Measurements from ENCODE around the gene RASAL2. TPM values are rescaled to one million over a fixed set of nuclear protein-coding genes. Genes with fewer than 3 reads are reported as not detected.

The RASAL2 gene
- total RNA-seq, 1 donor from 2014 or later, result 18.3 TPM

DNA sequence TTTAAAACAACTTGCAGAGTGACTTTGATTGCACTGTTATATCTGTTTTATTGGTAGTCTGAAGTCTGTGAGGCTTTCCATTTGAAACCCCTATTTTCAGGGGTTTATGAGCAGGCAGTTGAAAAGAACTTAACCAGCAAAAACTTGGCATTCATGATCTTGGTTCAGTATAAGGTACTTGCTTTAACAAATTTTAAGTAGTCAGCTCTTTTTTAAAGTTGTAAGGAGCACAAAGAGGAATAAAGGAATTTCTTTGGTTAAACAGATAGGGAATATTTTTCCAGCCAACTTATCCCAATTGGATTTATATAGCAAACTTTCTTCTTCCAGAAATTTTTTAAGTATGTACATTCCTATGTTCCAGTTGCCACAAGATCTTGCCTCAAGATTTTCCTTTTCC, 138.2 kb downstream of the RASAL2 start:
- no peaks in the 10 kb centered on the region for H3K9me3 Mint-ChIP-seq

DNA sequence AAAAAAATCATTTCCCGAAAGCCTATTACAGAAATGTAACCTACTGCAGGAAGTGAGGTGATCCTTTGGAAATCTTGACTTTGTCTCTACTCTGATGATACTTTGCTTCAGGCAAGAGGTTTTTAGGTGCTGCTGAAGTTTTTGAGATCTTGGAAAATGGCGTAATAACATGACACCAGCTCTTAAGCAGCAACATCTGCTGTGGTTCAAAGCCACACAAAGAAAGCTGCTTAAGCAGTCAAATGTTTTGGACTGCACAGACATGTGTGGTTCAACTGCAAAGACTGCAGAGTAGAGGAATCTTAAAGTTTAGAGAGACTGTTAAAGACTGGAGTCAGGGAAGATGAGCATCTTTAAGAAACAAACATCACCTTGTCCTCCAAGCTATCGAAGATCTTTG, 139.0 kb downstream of the RASAL2 start:
- no peaks in the 10 kb centered on the region for H4K20me1 ChIP-seq (ENCODE audit: low read depth)
- no peak overlapping the region for H3K4me2 ChIP-seq
- Mint-ChIP-seq H3K4me1 (no peaks in the 10 kb centered on the region), H3K9me3 (no peaks in the 10 kb centered on the region), H3K4me3 (no peak overlapping the region), H3K36me3 (no peaks in the 10 kb centered on the region), H3K27ac (no peak overlapping the region), H3K27me3 (ENCODE audit: insufficient read depth, low read depth) (no peaks in the 10 kb centered on the region)
- no peak for DNase-seq (ENCODE audit: low spot score)
- no peak for TF ChIP-seq EZH2phosphoT487 (IDR thresholded peaks at IDR 0.05)
- TF ChIP-seq, protein P1, sequence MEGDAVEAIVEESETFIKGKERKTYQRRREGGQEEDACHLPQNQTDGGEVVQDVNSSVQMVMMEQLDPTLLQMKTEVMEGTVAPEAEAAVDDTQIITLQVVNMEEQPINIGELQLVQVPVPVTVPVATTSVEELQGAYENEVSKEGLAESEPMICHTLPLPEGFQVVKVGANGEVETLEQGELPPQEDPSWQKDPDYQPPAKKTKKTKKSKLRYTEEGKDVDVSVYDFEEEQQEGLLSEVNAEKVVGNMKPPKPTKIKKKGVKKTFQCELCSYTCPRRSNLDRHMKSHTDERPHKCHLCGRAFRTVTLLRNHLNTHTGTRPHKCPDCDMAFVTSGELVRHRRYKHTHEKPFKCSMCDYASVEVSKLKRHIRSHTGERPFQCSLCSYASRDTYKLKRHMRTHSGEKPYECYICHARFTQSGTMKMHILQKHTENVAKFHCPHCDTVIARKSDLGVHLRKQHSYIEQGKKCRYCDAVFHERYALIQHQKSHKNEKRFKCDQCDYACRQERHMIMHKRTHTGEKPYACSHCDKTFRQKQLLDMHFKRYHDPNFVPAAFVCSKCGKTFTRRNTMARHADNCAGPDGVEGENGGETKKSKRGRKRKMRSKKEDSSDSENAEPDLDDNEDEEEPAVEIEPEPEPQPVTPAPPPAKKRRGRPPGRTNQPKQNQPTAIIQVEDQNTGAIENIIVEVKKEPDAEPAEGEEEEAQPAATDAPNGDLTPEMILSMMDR (IDR thresholded peaks at IDR 0.05), result no peak
- TF ChIP-seq EZH2 (IDR thresholded peaks at IDR 0.05), result no peak
- H3F3A ChIP-seq (ENCODE audit: low read depth), result no peaks in the 10 kb centered on the region
- H3K27me3 ChIP-seq, result no peaks in the 10 kb centered on the region
- H3K4me1 ChIP-seq, result no peaks in the 10 kb centered on the region
- no peak overlapping the region for H2AFZ ChIP-seq (replicated peaks)
- no peaks in the 10 kb centered on the region for H3K36me3 ChIP-seq
- H3K9me3 ChIP-seq (ENCODE audit: low read depth), result no peaks in the 10 kb centered on the region
- H3K27ac ChIP-seq, result no peak overlapping the region
- no peak overlapping the region for H3K4me3 ChIP-seq
- H3K79me2 ChIP-seq (ENCODE audit: low read depth), result peaks cover 4% of the 10 kb centered on the region
- H3K9ac ChIP-seq, result no peak overlapping the region

More for the DNA sequence above, 138.2 kb downstream of the RASAL2 start:
- no peaks in the 10 kb centered on the region for H3K27me3 Mint-ChIP-seq (ENCODE audit: insufficient read depth, low read depth)
- H3K4me2 ChIP-seq, result no peak overlapping the region
- no peaks in the 10 kb centered on the region for H4K20me1 ChIP-seq (ENCODE audit: low read depth)
- H3F3A ChIP-seq (ENCODE audit: low read depth), result no peaks in the 10 kb centered on the region
- no peaks in the 10 kb centered on the region for H3K4me1 Mint-ChIP-seq
- H3K9ac ChIP-seq, result no peak overlapping the region
- H3K4me3 Mint-ChIP-seq, result no peak overlapping the region
- H2AFZ ChIP-seq (replicated peaks), result no peak overlapping the region
- H3K4me3 ChIP-seq, result no peak overlapping the region
- no peak for DNase-seq (ENCODE audit: low spot score)
- H3K27ac Mint-ChIP-seq, result no peak overlapping the region
- TF ChIP-seq, protein P1 (IDR thresholded peaks at IDR 0.05), result no peak
- no peak for TF ChIP-seq EZH2 (IDR thresholded peaks at IDR 0.05)
- no peak for TF ChIP-seq EZH2phosphoT487 (IDR thresholded peaks at IDR 0.05)
- H3K79me2 ChIP-seq (ENCODE audit: low read depth), result peaks cover 8% of the 10 kb centered on the region
- no peaks in the 10 kb centered on the region for H3K4me1 ChIP-seq
- no peaks in the 10 kb centered on the region for H3K36me3 Mint-ChIP-seq
- H3K36me3 ChIP-seq, result no peaks in the 10 kb centered on the region
- H3K27ac ChIP-seq, result no peak overlapping the region
- no peaks in the 10 kb centered on the region for H3K9me3 ChIP-seq (ENCODE audit: low read depth)
- H3K27me3 ChIP-seq, result no peaks in the 10 kb centered on the region

DNA sequence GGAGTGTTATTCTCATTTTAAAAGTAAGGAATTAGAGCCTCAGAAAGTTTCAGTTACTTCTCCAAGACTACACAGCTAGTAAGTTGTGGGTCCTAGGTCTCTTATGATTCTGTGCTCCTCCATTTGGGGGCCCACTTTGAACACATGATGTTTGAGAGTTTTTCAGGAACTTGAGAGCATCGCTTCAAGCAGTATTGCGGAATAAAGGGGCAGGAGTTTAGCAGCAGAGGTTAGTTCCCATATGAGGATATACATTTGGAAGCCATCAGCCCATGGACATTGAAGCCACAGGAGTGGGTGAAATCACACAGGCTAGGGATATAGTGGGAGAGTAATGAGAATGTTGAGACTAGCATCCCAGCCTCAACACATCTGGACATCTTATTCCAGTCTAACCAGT, 143.2 kb downstream of the RASAL2 start:
- H3K27ac Mint-ChIP-seq, result no peak overlapping the region
- H3K9me3 Mint-ChIP-seq, result no peaks in the 10 kb centered on the region

More for the DNA sequence above, 143.2 kb downstream of the RASAL2 start:
- H3K36me3 ChIP-seq, result no peaks in the 10 kb centered on the region
- H3K79me2 ChIP-seq (ENCODE audit: low read depth), result no peaks in the 10 kb centered on the region
- no peaks in the 10 kb centered on the region for H3K4me1 ChIP-seq
- H3K4me3 Mint-ChIP-seq, result no peak overlapping the region
- H4K20me1 ChIP-seq (ENCODE audit: low read depth), result no peaks in the 10 kb centered on the region
- no peak overlapping the region for H3K4me3 ChIP-seq
- H3K27me3 Mint-ChIP-seq (ENCODE audit: insufficient read depth, low read depth), result no peaks in the 10 kb centered on the region
- no peak overlapping the region for H3K27ac ChIP-seq
- TF ChIP-seq EZH2phosphoT487 (IDR thresholded peaks at IDR 0.05), result no peak
- TF ChIP-seq EZH2 (IDR thresholded peaks at IDR 0.05), result no peak
- TF ChIP-seq, protein P1 (IDR thresholded peaks at IDR 0.05), result no peak
- H3K36me3 Mint-ChIP-seq, result no peaks in the 10 kb centered on the region
- no peaks in the 10 kb centered on the region for H3K9me3 ChIP-seq (ENCODE audit: low read depth)
- DNase-seq (ENCODE audit: low spot score), result no peak
- H3K27me3 ChIP-seq, result no peaks in the 10 kb centered on the region
- no peak overlapping the region for H3K9ac ChIP-seq
- H3K4me1 Mint-ChIP-seq, result no peaks in the 10 kb centered on the region
- H2AFZ ChIP-seq (replicated peaks), result no peak overlapping the region
- H3K4me2 ChIP-seq, result no peak overlapping the region
- H3F3A ChIP-seq (ENCODE audit: low read depth), result no peaks in the 10 kb centered on the region

Data from neural progenitor cell (in vitro differentiated cells).